Suprapubic skin (tissue), 3 donors: ENCODE data around the gene SLC51B.

Experiments
- EP300 ChIP-seq: sonication (generic); formaldehyde crosslinking; IDR thresholded peaks from one replicate; pipeline ENCODE4 v1.6.1; 2017; ENCODE audit warnings: antibody characterized with exemption
- POLR2A ChIP-seq, 2 donors: fragments of 450-650 bp; IDR thresholded peaks; one replicate each; pipeline ENCODE4 v1.6.1; 2017; ENCODE audit warnings: antibody characterized with exemption in 2 of 2, mild to moderate bottlenecking in 2 of 2, moderate library complexity in 2 of 2
- TF ChIP-seq, protein P1 (sequence below), 2 donors: fragments of 200-600 bp in 1 of 2; fragments of 450-650 bp in 1 of 2; sonication (generic) in 1 of 2; IDR thresholded peaks; one replicate each; pipeline ENCODE4 v1.5.1; 2016 to 2019; ENCODE audit warnings: antibody characterized with exemption in 2 of 2, mild to moderate bottlenecking in 1 of 2, moderate library complexity in 1 of 2

DNA sequence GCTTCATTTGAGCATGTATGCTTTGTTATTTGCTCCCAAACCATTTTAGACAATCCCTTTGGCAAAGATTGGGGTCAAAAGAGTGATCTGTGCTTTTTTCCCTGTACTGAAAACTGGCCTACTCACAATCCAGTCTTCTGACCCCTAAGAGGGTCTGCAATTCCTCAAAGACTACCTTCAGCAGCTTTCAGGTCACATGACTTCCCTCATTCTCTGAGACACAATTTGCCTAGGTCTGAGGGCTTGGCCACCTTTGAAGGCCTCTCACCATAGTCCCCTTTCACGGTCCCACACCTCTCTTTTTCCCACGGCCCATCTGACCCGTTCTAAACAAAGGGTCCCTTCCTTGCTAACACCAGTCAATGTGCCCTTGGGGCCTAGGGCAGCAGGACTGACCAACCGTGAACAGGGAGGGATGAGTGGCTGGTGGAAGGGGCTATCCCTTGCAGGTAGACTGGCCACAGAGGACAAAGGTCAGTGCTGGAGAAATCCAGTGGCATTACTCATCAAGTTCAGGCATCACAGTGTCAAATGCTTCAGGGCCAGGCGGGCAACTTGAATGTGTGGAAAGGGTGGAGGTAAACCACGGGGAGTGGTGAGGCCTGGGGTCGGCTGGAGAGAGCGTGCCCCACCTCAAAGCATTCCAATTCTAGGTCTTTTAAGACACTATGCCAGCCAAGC lies 11.8 kb downstream of the SLC51B start:
- TF ChIP-seq, protein P1, sequence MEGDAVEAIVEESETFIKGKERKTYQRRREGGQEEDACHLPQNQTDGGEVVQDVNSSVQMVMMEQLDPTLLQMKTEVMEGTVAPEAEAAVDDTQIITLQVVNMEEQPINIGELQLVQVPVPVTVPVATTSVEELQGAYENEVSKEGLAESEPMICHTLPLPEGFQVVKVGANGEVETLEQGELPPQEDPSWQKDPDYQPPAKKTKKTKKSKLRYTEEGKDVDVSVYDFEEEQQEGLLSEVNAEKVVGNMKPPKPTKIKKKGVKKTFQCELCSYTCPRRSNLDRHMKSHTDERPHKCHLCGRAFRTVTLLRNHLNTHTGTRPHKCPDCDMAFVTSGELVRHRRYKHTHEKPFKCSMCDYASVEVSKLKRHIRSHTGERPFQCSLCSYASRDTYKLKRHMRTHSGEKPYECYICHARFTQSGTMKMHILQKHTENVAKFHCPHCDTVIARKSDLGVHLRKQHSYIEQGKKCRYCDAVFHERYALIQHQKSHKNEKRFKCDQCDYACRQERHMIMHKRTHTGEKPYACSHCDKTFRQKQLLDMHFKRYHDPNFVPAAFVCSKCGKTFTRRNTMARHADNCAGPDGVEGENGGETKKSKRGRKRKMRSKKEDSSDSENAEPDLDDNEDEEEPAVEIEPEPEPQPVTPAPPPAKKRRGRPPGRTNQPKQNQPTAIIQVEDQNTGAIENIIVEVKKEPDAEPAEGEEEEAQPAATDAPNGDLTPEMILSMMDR (IDR thresholded peaks at IDR 0.05), result no peak
- TF ChIP-seq POLR2A (IDR thresholded peaks at IDR 0.05) (no peak), EP300 (no peak)
